Activated CD8-positive, alpha-beta T cell treated with anti-CD3 and anti-CD28 coated beads for 36 hours (primary cell): Measurements from ENCODE around the gene NR0B2. TPM values are rescaled to one million over a fixed set of nuclear protein-coding genes. Genes with fewer than 3 reads are reported as not detected.

ENCODE experiments used
- ATAC-seq: fragments of 200-7000 bp; cut with Tn5 transposase; one replicate; pipeline ENCODE4 v1.10.0; 2021; ENCODE audit warnings: mild to moderate bottlenecking, moderate library complexity
- CTCF ChIA-PET: fragments of 350-600 bp; sonication (Branson Sonifier 250); formaldehyde crosslinking; loops from one replicate; lab custom pipeline; 2021; ENCODE audit warnings: antibody characterized with exemption; lab: Charles Lee
- POLR2A ChIA-PET: fragments of 350-600 bp; sonication (Branson Sonifier 250); formaldehyde crosslinking; loops from one replicate; lab custom pipeline; 2021; ENCODE audit warnings: antibody characterized with exemption; lab: Charles Lee
- DNase-seq: peaks from one replicate; pipeline ENCODE4 v3.0.0-alpha.2; 2020
- H3K27ac Mint-ChIP-seq: one replicate; pipeline ENCODE4 v1.8.0; 2021; ENCODE audit warnings: mild to moderate bottlenecking, mixed read lengths
- H3K27me3 Mint-ChIP-seq: one replicate; pipeline ENCODE4 v1.8.0; 2021; ENCODE audit warnings: mixed read lengths
- H3K36me3 Mint-ChIP-seq: one replicate; pipeline ENCODE4 v1.8.0; 2021; ENCODE audit warnings: low read depth, mixed read lengths
- H3K4me1 Mint-ChIP-seq: one replicate; pipeline ENCODE4 v1.8.0; 2021; ENCODE audit warnings: low read depth, mixed read lengths
- H3K4me3 Mint-ChIP-seq: one replicate; pipeline ENCODE4 v1.8.0; 2021; ENCODE audit warnings: mild to moderate bottlenecking, moderate library complexity, mixed read lengths
- H3K9me3 Mint-ChIP-seq: one replicate; pipeline ENCODE4 v1.8.0; 2021; ENCODE audit warnings: mixed read lengths
- intact Hi-C: fragments of 100-400 bp; cut with micrococcal nuclease; formaldehyde crosslinking; loops from one replicate; pipeline ENCODE4 v1.10.0; 2022
- total RNA-seq, 2 experiments: library from RNA; stranded (reverse); gene quantifications; one replicate each; pipeline ENCODE4 v1.2.3, GENCODE V29; 2021
- TF ChIP-seq, protein P1 (sequence below): fragments of 200-600 bp; IDR thresholded peaks from one replicate; pipeline ENCODE4 v1.8.0; 2022; ENCODE audit warnings: antibody characterized with exemption, mild to moderate bottlenecking

The NR0B2 gene
- total RNA-seq, 2 experiments from 2014 or later, result not detected

DNA sequence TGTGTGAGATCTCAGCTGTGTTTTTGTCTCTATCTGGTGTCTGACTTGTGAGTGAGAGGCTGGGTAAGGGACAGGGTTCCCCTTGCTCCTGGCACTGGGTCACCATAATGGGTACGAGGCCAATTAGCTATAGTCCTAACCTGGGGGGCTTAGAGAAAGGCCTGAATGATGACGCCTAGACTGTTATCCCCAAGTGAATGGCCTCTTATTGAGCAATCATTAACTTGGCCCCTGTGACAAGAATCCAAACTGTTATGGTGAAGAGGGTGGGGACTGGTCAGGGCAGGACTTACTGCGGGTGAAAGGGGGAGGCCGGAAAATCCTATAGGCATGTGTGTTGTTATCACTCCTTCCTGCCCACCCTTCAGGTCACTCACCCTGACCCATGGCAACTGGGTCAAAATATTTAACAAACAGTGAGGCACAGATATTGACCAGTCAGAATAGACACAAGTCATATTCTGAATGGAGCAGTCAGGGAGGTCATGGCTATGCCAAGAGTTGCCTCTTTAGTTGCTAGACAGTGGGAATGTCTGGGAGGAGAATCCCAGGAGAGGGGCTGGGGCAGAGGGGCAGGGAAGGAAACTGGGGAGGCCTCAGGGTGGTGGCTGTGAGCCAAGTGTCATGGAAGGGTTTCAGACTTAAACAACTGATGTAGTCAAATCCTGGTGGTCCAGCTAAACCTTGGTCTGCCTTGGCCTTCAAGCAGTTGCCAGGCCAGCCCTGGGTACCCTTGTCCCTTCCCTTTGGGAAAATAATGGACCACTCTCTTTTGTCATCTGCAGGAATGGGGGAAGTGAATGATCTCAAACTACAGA is 3.2 kb downstream of the NR0B2 start:
- ATAC-seq (no peak), DNase-seq (no peak)
- H3K27me3 Mint-ChIP-seq, result no peaks in the 10 kb centered on the region
- ChIA-PET POLR2A (interaction anchor here (0.6 to 1.0 kb wide), 3 partner anchors 11 to 71 kb away, joined by 3 read pairs; partner anchors contain the start of gene GPATCH3), CTCF (no interaction called here)
- H3K9me3 Mint-ChIP-seq, result no peaks in the 10 kb centered on the region
- no peaks in the 10 kb centered on the region for H3K4me1 Mint-ChIP-seq
- H3K36me3 Mint-ChIP-seq, result no peaks in the 10 kb centered on the region
- no peak overlapping the region for H3K4me3 Mint-ChIP-seq
- intact Hi-C loops, result no loop called here
- no peak overlapping the region for H3K27ac Mint-ChIP-seq
- TF ChIP-seq, protein P1, sequence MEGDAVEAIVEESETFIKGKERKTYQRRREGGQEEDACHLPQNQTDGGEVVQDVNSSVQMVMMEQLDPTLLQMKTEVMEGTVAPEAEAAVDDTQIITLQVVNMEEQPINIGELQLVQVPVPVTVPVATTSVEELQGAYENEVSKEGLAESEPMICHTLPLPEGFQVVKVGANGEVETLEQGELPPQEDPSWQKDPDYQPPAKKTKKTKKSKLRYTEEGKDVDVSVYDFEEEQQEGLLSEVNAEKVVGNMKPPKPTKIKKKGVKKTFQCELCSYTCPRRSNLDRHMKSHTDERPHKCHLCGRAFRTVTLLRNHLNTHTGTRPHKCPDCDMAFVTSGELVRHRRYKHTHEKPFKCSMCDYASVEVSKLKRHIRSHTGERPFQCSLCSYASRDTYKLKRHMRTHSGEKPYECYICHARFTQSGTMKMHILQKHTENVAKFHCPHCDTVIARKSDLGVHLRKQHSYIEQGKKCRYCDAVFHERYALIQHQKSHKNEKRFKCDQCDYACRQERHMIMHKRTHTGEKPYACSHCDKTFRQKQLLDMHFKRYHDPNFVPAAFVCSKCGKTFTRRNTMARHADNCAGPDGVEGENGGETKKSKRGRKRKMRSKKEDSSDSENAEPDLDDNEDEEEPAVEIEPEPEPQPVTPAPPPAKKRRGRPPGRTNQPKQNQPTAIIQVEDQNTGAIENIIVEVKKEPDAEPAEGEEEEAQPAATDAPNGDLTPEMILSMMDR, result no peak

GRCh38 chr1:26909951-26910342 is 3.8 kb downstream of the NR0B2 start:
- ATAC-seq, result no peak

DNA sequence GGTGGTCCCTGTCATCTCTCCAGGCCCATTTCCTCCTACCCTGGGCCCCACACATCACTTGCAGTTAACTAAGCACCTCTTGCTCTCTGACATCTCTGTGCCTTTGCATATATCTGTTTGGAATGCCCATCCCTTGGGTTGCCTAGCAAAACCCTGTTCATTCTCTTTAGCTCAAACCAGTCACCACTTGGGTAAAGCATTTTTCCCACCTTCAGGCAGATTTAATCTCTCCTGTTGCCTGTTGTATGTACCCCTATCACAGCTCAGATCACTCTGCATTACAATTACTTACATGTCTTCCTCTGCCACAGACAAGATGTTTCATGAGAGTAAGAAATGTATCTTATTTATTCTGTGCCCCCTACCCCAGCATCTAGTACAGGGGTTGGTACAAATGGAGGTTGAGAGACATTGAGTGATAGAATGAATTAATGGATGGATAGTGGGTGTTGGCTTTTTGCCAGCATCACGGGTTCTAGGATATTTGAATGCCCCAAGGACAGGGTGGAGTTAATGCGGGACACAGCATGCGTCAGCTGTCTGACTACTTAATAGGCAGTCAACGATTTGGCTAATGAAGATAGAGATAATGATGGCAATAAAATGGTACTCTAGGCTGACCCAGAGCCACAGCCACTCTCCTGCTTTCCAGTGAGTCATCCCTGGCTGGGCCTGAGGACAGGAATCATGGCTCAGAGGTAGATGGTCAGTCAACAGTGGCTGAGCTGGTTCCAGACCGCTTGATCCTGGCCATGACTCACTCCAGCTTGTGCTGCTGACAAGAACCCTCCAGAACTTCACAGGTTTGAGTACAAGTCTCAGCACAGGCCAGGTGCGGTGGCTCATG is 6.5 kb downstream of the NR0B2 start:
- H3K4me3 Mint-ChIP-seq, result no peak overlapping the region
- peaks cover 2% of the 10 kb centered on the region for H3K4me1 Mint-ChIP-seq
- no peaks in the 10 kb centered on the region for H3K27me3 Mint-ChIP-seq
- no peaks in the 10 kb centered on the region for H3K9me3 Mint-ChIP-seq
- H3K27ac Mint-ChIP-seq, result no peak overlapping the region
- CTCF ChIA-PET, result interaction anchor here (0.9 to 1.0 kb wide), 2 partner anchors 29 to 305 kb away, joined by 4 to 5 read pairs; no protein-coding TSS in a partner anchor
- TF ChIP-seq, protein P1, result no peak
- DNase-seq (no peak), ATAC-seq (no peak)
- H3K36me3 Mint-ChIP-seq, result no peaks in the 10 kb centered on the region
- intact Hi-C loops, result no loop called here
- POLR2A ChIA-PET, result no interaction called here

More at GRCh38 chr1:26909951-26910342, 3.8 kb downstream of the NR0B2 start:
- no peak overlapping the region for H3K4me3 Mint-ChIP-seq
- H3K4me1 Mint-ChIP-seq, result no peaks in the 10 kb centered on the region
- TF ChIP-seq, protein P1, result no peak
- no peaks in the 10 kb centered on the region for H3K9me3 Mint-ChIP-seq
- DNase-seq, result no peak
- H3K27me3 Mint-ChIP-seq, result no peaks in the 10 kb centered on the region
- ChIA-PET CTCF (no interaction called here), POLR2A (interaction anchor here (0.6 kb wide), 1 partner anchor 72 kb away, joined by 3 read pairs; no protein-coding TSS in a partner anchor)
- intact Hi-C loops, result no loop called here
- H3K36me3 Mint-ChIP-seq, result no peaks in the 10 kb centered on the region
- H3K27ac Mint-ChIP-seq, result no peak overlapping the region

GRCh38 chr1:26900815-26901511 is 12.8 kb downstream of the NR0B2 start:
- intact Hi-C loops, result loop anchor here (2.0 kb wide), 1 partner anchor 14 kb away; no protein-coding TSS in a partner anchor
- Mint-ChIP-seq H3K27ac (peak overlapping the region; percentile 100), H3K36me3 (peaks cover 6% of the 10 kb centered on the region), H3K4me3 (peak overlapping the region; percentile 93), H3K27me3 (no peaks in the 10 kb centered on the region), H3K9me3 (no peaks in the 10 kb centered on the region), H3K4me1 (peaks cover 34% of the 10 kb centered on the region)
- ChIA-PET CTCF (interaction anchor here (0.9 to 3.5 kb wide), 7 partner anchors 11 to 143 kb away, joined by 3 to 11 read pairs (median 4); partner anchors contain the start of genes GPN2, PIGV and SFN), POLR2A (interaction anchor here (0.6 to 6.0 kb wide), 15 partner anchors 8 to 871 kb away, joined by 3 to 91 read pairs (median 3); partner anchors contain the start of genes GPN2, NR0B2, NUDC and STX12)
- DNase-seq (no peak), ATAC-seq (no peak)
- TF ChIP-seq, protein P1, result no peak
